Panc1 (cell line): Measurements from ENCODE around the gene ZNF570. TPM values are rescaled to one million over a fixed set of nuclear protein-coding genes. Genes with fewer than 3 reads are reported as not detected.

Experiments used
- ATAC-seq: fragments of 200-7000 bp; cut with Tn5 transposase; 2 replicates; pipeline ENCODE4 v1.9.1; 2020; ENCODE audit warnings: mild to moderate bottlenecking, moderate library complexity
- BruUV-seq: library from RNA; stranded (reverse); fragments of 400-500 nt; replicated peaks from 2 replicates; lab custom pipeline; 2021; lab: Mats Ljungman, UMichigan
- CTCF ChIA-PET: fragments of 300-600 bp; sonication (Branson Sonifier 250); formaldehyde crosslinking; loops from one replicate; lab custom pipeline; 2022; ENCODE audit warnings: antibody characterized with exemption; lab: Charles Lee
- POLR2A ChIA-PET: fragments of 300-600 bp; sonication (Branson Sonifier 250); formaldehyde crosslinking; loops from one replicate; lab custom pipeline; 2022; ENCODE audit warnings: antibody characterized with exemption; lab: Charles Lee
- DNase-seq: peaks from one replicate; pipeline ENCODE4 v3.0.0-alpha.2; 2010; ENCODE audit warnings: low read depth, low spot score
- H3K27ac ChIP-seq: 2 replicates; pipeline ENCODE4 v1.5.1; 2011; ENCODE audit warnings: mild to moderate bottlenecking, low read length, inconsistent platforms
- H3K27me3 ChIP-seq: fragments of 200-500 bp; sonication (Bioruptor generic); 2 replicates; pipeline ENCODE4 v1.6.0; 2014; ENCODE audit warnings: low read length, inconsistent platforms; ENCODE audit not compliant: control insufficient read depth, insufficient read depth
- H3K36me3 ChIP-seq: fragments of 200-500 bp; sonication (Bioruptor generic); 2 replicates; pipeline ENCODE4 v1.5.1; 2014; ENCODE audit warnings: inconsistent platforms, mild to moderate bottlenecking, low read length, moderate library complexity; ENCODE audit not compliant: control insufficient read depth, insufficient read depth
- H3K4me1 ChIP-seq: 2 replicates; pipeline ENCODE4 v1.5.1; 2011; ENCODE audit warnings: inconsistent platforms, mild to moderate bottlenecking, low read length, moderate library complexity; ENCODE audit not compliant: control insufficient read depth, insufficient read depth
- H3K4me3 ChIP-seq, 2 experiments: 2 replicates each; pipeline ENCODE4 v1.5.1; 2011 to 2012; ENCODE audit warnings: low read depth in 2 of 2, low read length in 2 of 2, mild to moderate bottlenecking in 2 of 2, inconsistent platforms in 1 of 2, moderate library complexity in 1 of 2
- H3K9me3 ChIP-seq: fragments of 200-500 bp; sonication (Bioruptor generic); 2 replicates; pipeline ENCODE4 v1.5.1; 2014; ENCODE audit warnings: low read depth, mild to moderate bottlenecking, inconsistent platforms, low read length, moderate library complexity; ENCODE audit not compliant: control insufficient read depth, insufficient read depth
- CTCF ChIP-seq: fragments of 450-650 bp; IDR thresholded peaks from 2 replicates; pipeline ENCODE4 v1.5.1; 2017; ENCODE audit warnings: mild to moderate bottlenecking
- POLR2AphosphoS5 ChIP-seq: IDR thresholded peaks from 2 replicates; pipeline ENCODE4 v1.6.1; 2012; ENCODE audit warnings: mild to moderate bottlenecking, low read depth, low read length, moderate library complexity
- REST ChIP-seq, 2 experiments: IDR thresholded peaks; 2 replicates each; pipeline ENCODE4 v1.6.1; 2011 to 2012; ENCODE audit warnings: low read depth in 2 of 2, control low read depth in 1 of 2, low read length in 1 of 2, mild to moderate bottlenecking in 1 of 2, moderate library complexity in 1 of 2; ENCODE audit not compliant: insufficient read depth in 1 of 2
- SIN3A ChIP-seq: IDR thresholded peaks from 2 replicates; pipeline ENCODE4 v1.6.1; 2012; ENCODE audit warnings: low read depth, mild to moderate bottlenecking, low read length, moderate library complexity, borderline replicate concordance; ENCODE audit not compliant: insufficient read depth
- TCF7L2 ChIP-seq: IDR thresholded peaks from 2 replicates; pipeline ENCODE4 v1.6.1; 2011; ENCODE audit warnings: mild to moderate bottlenecking, low read depth, low read length, inconsistent platforms
- in situ Hi-C: cut with HindIII; loops from 2 replicates; pipeline ENCODE4 v1.10.0; 2016; ENCODE audit warnings: low sequenced_read_pairs, low pct_unique_long_range_greater_than_20kb
- intact Hi-C: fragments of 100-400 bp; cut with micrococcal nuclease; formaldehyde crosslinking; loops from one replicate; pipeline ENCODE4 v1.10.0; 2022; ENCODE audit not compliant: unreplicated experiment
- total RNA-seq: library from RNA; stranded (reverse); gene quantifications from one replicate; pipeline ENCODE4 v1.2.1, GENCODE V29; 2021; ENCODE audit not compliant: unreplicated experiment

The ZNF570 gene
- total RNA-seq, 1 experiment from 2014 or later: 10.1 TPM

- ChIA-PET POLR2A (no interaction called here), CTCF (no interaction called here)
- DNase-seq: no peak
- no peak for ATAC-seq
- H3K27ac ChIP-seq: no peak overlapping the region
- no peaks in the 10 kb centered on the region for H3K27me3 ChIP-seq
- H3K4me1 ChIP-seq: peaks cover 7% of the 10 kb centered on the region; the same call in 1 of the 2 replicates
- in situ Hi-C loops: no loop called here
- H3K36me3 ChIP-seq: no peaks in the 10 kb centered on the region
- intact Hi-C loops: no loop called here
- no peak overlapping the region for H3K4me3 ChIP-seq
- H3K9me3 ChIP-seq: peaks cover 40% of the 10 kb centered on the region; the same call in 1 of the 2 replicates
- no TSS peak for BruUV-seq
- TF ChIP-seq SIN3A: no peak
Measured at GRCh38 chr19:37472165-37472564, 3.0 kb downstream of the ZNF570 start.

GRCh38 chr19:37484406-37485168 is 15.4 kb downstream of the ZNF570 start:
- no peak overlapping the region for H3K27ac ChIP-seq
- ChIA-PET CTCF (no interaction called here), POLR2A (no interaction called here)
- no peak for ATAC-seq
- peaks cover 74% of the 10 kb centered on the region for H3K9me3 ChIP-seq
- DNase-seq: no peak
- in situ Hi-C loops (no loop called here), intact Hi-C loops (no loop called here)
- H3K4me3 ChIP-seq: no peak overlapping the region
- no peaks in the 10 kb centered on the region for H3K27me3 ChIP-seq
- no peaks in the 10 kb centered on the region for H3K36me3 ChIP-seq
- no peaks in the 10 kb centered on the region for H3K4me1 ChIP-seq
- BruUV-seq: no TSS peak
- TF ChIP-seq REST (IDR thresholded peaks at IDR 0.05; ENCODE audit: insufficient read depth in 1 of 2, low read depth in 2 of 2, low read length in 1 of 2): no peak
- TF ChIP-seq POLR2AphosphoS5: no peak
- no peak for TF ChIP-seq SIN3A
- TF ChIP-seq TCF7L2: no peak
- TF ChIP-seq CTCF: no peak

- no peaks in the 10 kb centered on the region for H3K4me1 ChIP-seq
- no TSS peak for BruUV-seq
- no peak overlapping the region for H3K4me3 ChIP-seq
- TF ChIP-seq CTCF: no peak
- TF ChIP-seq SIN3A: no peak
- TF ChIP-seq POLR2AphosphoS5: no peak
- no peak for TF ChIP-seq REST (IDR thresholded peaks at IDR 0.05; ENCODE audit: insufficient read depth in 1 of 2, low read depth in 2 of 2, low read length in 1 of 2)
- TF ChIP-seq TCF7L2: no peak
- DNase-seq (no peak), ATAC-seq (no peak)
- intact Hi-C loops: no loop called here
- in situ Hi-C loops: no loop called here
- no peaks in the 10 kb centered on the region for H3K27me3 ChIP-seq
- no peak overlapping the region for H3K27ac ChIP-seq
- peaks cover 40% of the 10 kb centered on the region for H3K9me3 ChIP-seq
- ChIA-PET CTCF (no interaction called here), POLR2A (interaction anchor here (0.6 kb wide), 1 partner anchor 439 kb away, joined by 3 read pairs; no protein-coding TSS in a partner anchor)
- no peaks in the 10 kb centered on the region for H3K36me3 ChIP-seq
Measured at GRCh38 chr19:37492213-37492612, 23.1 kb downstream of the ZNF570 start.
